GM20000 (cell line): ENCODE results near the gene LRBA.
"Not testable (repeated sequence)": the region's sequence is repeated elsewhere in the genome, so short reads cannot be mapped to it uniquely, and the experiment has no call there.

ENCODE experiments used
- DNase-seq: peaks from one replicate; pipeline ENCODE4 v3.0.0; 2012; ENCODE audit warnings: low spot score
- CTCF ChIP-seq: IDR thresholded peaks from 2 replicates; pipeline ENCODE4 v1.5.1; 2012; ENCODE audit warnings: mild to moderate bottlenecking, control low read depth; ENCODE audit errors: extremely low read depth, missing control alignments

The LRBA gene

GRCh38 chr4:151014521-151015458 is at the start of gene LRBA:
Gene LRBA, minus strand, starts transcription at chr4:151015284. Its CDS starts 642 bp downstream, at chr4:151014642.
- no peak for TF ChIP-seq CTCF
- peak; percentile 83 for DNase-seq

GRCh38 chr4:151063143-151063542 is 48.1 kb upstream of the LRBA start:
- DNase-seq = not testable (repeated sequence)

- TF ChIP-seq CTCF = no peak
- no peak for DNase-seq
These were observed 40.5 kb upstream of the LRBA start for GRCh38 chr4:151055539-151055938.

GRCh38 chr4:151052785-151053184 is 37.7 kb upstream of the LRBA start:
- no peak for DNase-seq
- no peak for TF ChIP-seq CTCF

- DNase-seq = no peak
- TF ChIP-seq CTCF = no peak
These were observed 34.4 kb upstream of the LRBA start for GRCh38 chr4:151049430-151049884.

GRCh38 chr4:151048913-151049312 is 33.8 kb upstream of the LRBA start:
- no peak for TF ChIP-seq CTCF
- DNase-seq = no peak

- no peak for DNase-seq
These were observed 31.5 kb upstream of the LRBA start for GRCh38 chr4:151046609-151047008.

More at GRCh38 chr4:151046609-151047008, 31.5 kb upstream of the LRBA start:
- no peak for TF ChIP-seq CTCF
